NCI-H748 treated with DMSO at 0.1 percent for 48 hours (cell line): ENCODE results near the gene SERPINA4.
A peak's percentile ranks its signal among the peaks of the same experiment; 100 is the strongest.

ENCODE experiments used
- DNase-seq: peaks from one replicate; lab custom pipeline; 2025; lab: John Stamatoyannopoulos, UW

The SERPINA4 gene

GRCh38 chr14:94542811-94543440 lies 18.3 kb upstream of the SERPINA4 start:
- DNase-seq = no peak

GRCh38 chr14:94543449-94544124 lies 17.7 kb upstream of the SERPINA4 start:
- no peak for DNase-seq

- DNase-seq = no peak
Observed at GRCh38 chr14:94544726-94545125, 16.5 kb upstream of the SERPINA4 start.

DNA sequence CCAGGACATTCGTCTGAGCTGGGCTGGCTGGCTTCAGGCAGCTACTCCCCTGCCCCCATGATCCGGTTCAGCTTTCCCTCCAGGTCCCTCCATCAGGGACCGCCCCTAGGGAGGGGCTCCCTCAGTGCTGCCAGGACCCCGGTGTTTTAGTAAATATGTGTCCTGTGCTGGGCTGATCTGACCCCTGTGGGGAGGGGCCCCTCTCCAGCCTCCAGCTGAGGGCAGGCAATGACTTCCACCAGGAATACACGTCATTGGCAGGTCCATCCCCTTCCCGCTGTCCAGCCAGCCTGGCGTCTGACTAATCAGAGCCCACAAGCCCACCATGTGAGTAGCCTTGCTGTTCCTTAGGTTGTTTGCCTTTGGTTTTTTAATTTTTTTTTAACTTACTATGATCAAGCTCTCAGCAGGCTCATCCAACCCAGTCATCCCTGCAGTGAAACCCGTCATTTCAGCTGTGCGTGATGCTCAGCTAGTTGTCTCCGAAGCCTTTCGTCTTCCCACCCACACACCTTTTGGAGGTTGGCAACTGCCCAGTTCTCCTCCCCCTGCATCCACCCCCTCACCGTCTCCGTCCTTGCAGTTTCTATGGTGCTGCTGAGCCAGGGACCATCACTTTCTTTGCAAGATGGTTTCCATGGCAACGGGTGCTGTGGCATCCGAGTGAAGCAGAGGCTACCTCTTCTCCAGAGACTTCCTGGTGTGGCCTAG lies 16.0 kb upstream of the SERPINA4 start:
- no peak for DNase-seq

DNA sequence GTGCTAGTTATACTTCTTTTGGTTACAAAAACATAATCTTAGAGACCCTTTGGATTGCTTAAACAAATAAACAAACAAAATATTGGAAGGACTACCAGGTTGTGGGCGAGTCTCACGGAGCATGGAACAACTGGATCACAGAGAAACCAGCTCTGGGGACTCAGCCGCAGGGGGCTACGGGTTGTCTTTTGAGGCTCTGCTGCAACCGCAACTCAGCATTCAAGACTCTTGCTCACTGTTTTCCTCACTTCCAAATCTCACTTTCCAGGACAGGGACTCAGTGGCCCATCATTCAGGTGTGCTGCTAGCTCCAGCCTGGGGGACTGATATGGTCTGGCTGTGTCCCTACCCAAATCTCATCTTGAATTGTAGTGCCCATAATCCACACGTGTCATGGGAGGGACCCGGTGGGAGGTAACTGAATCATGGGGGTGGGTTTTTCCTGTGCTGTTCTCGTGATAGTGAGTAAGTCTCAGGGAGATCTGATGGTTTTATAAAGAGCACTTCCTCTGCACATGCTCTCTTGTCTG lies 14.0 kb upstream of the SERPINA4 start:
- DNase-seq = no peak

DNA sequence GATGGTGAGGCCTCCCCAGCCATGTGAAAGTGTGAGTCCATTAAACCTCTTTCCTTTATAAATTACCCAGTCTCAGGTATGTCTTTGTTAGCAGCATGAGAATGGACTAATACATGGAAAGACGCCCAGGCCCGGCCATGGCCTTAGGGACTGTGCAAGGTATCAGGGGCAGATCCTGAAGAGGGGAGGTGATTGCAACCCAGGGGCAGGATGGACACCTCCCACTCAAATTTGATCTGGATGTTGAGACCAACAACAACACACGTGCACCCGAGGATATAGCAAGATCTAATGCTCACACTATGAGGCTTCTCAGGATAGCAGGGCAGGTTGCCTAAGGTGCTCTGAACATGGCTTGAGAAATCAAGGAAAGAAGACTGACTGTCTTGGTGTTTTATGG lies 13.5 kb upstream of the SERPINA4 start:
- DNase-seq = no peak

DNA sequence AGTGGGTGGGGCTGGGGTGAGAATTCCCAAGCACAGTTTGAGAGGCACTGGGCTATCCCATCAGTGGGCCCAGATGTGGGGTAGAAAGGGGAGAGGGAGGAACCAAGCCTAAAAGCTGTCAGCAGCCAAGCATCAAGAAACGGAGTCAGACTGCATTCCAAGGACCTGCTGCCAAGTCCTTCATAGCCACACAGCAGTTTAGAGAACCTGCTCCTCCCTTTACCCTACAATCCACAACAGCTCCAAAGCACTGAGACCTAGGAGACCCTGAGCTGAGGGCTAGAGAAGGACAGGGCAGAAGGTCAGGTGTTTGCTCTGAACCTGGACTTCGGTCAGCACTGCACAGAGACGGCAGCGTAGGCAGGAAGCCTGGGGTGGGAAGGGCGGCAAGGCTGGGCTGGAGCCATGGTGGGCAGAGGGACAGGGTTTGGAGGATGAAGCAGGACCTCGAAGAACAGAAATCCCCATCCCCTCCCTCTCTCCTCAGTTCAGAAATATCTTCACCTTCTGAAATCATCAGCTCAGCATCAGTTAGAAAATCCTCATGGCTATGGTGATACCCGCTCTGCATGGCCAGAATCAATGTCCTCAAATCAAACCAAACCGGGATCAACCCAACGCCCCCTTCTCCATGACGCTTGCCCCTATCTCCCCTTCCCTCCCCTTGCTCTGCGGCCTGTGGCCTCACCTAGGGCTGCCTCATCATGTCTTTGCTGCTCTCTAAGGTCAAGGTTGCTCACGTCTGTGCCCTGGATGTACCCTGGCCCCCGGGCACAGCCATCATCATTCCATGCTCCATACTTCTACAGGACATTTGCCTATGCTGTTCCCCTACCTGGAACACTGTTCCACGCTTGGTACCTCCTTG lies 12.9 kb upstream of the SERPINA4 start:
- DNase-seq = no peak

- DNase-seq = peak; percentile 24
Observed at GRCh38 chr14:94548999-94549985, 11.9 kb upstream of the SERPINA4 start.

DNA sequence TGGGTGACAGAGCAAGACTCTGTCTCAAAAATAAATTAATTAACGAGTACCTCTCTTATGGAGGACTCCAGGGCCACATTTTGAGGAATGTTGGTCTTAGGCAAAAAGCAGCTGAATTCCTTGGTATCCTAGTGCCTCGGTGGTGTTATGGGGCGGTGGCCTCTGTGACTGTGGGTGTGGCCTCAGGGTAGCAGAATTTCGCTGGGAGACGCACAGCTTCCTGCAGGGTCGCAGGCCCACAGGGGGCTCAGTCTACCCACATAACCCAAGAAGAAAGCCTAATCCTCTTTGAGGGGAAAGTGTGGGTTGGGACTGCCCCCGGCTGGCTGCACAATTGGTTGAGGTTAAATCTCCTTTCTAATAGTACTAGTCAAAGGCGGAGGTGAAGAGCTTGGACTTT lies 11.2 kb upstream of the SERPINA4 start:
- DNase-seq = no peak

- no peak for DNase-seq
Observed at GRCh38 chr14:94555991-94556390, 5.3 kb upstream of the SERPINA4 start.

DNA sequence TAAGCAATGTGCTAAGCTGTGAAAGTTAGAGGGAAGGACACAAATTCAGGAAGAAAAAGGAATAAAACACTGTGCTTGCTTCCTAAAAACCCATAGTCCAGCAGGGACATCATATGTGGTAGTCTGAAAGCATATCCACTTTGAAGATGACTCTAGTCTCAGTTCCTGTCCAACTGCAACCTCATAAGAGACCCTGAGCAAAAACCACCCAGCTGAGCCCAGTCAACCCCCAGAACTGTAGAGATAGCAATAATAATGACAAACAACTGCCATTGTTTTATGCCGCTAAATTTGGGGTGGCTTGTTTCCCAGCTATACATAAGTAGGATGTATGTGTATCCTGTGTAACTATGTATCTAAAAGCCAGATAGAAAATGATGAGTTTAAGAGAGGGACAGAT lies 3.9 kb upstream of the SERPINA4 start:
- DNase-seq = no peak

DNA sequence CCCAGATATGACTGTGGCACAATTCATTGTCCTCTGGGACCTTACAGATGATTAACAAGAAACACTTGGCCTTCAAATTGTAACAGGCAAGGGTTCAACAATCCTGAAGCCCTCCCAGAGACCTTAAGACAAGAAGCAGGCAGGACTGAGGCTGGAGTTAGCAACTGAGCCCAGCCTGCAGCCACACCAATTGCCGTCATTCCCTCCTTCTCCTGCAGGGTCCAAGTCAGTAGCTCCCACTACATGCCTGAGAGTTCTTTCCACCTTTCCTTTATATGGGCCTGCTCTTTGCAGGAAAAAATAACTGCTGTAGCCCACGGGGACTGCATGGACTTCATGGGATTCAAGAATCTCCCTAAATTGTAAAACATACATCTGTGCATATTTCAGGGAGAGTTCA lies 2.4 kb upstream of the SERPINA4 start:
- no peak for DNase-seq

DNA sequence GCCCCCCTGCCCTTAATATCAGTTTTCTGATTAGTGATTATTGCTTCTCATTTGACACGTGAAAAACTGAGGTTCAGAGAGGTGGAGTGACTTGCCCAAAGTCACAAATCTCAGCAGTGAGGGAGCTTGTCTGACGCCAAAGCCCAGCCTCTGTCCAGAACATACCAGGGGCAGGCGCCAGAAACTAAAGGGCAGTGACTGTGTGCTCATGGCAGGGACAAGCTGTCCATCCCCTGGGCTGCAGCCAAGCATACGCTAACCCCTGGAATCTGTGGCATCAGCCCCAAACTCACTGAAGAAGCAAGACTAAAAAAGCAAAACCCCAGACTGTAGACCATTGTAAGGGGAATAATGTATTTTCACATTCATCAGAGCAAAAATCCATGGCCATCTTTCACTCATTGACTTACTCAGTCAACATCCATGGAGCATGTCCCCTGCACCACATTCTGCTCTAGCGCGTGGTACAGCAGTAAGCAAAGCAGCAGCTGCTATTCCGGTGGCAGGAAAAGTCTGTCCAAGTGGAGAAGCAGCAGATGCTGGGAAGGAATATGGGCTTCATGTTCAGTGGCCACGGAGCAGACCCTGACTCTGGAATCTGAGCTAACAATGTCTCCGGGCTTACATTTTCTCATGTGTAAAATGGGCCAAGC lies 1.5 kb upstream of the SERPINA4 start:
- DNase-seq = no peak

GRCh38 chr14:94560291-94560665 lies 964 bp upstream of the SERPINA4 start:
- DNase-seq = no peak

- no peak for DNase-seq
Observed at GRCh38 chr14:94561656-94562010, 391 bp downstream of the SERPINA4 start.

DNA sequence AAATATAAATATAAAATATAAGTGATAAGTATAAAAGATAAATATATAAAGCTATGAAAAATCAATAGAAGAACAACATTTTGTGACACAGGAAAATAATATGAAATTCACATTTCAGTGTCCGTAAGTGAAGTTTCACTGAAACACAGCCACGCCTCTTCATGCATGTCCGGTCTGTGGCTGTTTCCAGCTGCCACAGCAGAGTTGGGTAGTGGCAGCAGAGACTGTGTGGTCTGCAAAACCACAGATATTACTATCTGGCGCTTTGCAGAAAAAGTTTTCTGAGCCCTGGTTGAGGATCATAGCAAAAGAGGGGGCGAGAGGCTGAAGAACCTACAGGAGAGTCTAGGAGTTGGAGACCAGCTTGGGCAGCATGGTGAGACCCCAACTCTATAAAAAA lies 780 bp downstream of the SERPINA4 start:
- DNase-seq = no peak

- DNase-seq = no peak
Observed at GRCh38 chr14:94562941-94563883, 2.0 kb downstream of the SERPINA4 start.

DNA sequence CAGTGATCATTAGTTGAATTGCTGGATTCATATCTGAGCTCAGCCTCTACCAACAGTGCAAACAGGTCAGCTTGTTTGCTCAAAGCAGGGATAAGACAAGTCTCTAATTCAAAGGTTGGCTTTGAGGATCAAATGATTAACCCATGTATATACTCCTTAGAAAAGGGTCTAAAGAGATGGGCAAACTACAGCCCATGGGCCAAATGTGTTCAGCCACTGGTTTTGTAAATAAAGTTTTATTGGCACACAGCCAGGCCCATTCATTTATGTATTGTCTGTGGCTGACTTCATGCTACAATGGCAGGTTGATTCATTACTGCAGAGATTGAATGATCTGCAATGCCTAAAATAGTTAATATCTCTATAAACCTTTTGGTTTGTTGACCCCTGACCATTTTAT lies 3.1 kb downstream of the SERPINA4 start:
- no peak for DNase-seq

DNA sequence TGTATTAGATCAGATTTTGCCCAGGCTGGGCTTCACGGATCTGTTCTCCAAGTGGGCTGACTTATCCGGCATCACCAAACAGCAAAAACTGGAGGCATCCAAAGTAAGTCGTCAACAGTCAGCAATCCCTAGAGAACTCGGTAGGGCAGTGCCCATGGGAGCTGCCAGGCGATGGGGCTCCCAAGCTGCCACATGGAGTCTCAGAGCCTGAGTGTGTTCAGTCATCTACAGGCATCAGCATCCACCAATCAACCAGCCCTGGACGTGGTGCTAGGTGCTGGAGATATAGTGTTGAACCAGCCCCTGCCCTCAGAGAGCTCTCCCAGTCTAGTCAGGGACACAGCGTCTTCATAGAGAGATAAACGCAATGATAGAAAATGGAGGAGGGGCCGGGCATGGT lies 6.9 kb downstream of the SERPINA4 start:
- DNase-seq = no peak
